WERI-Rb-1 (cell line): Measurements from ENCODE around the gene SLC22A3.
"Not testable (repeated sequence)": the region's sequence is repeated elsewhere in the genome, so short reads cannot be mapped to it uniquely, and the experiment has no call there.

Experiments
- DNase-seq: peaks from one replicate; pipeline ENCODE4 v3.0.0-alpha.2; 2020
- H3K27ac ChIP-seq: fragments of 250-450 bp; sonication (Bioruptor Pico); 2 replicates; pipeline ENCODE4 v1.5.1; 2020; ENCODE audit warnings: mild to moderate bottlenecking, moderate library complexity
- H3K27me3 ChIP-seq: fragments of 250-450 bp; sonication (Bioruptor Pico); 2 replicates; pipeline ENCODE4 v1.5.1; 2021; ENCODE audit warnings: mild to moderate bottlenecking, low read depth, moderate library complexity; ENCODE audit not compliant: insufficient read depth, severe bottlenecking
- H3K36me3 ChIP-seq: fragments of 250-450 bp; sonication (Bioruptor Pico); 2 replicates; pipeline ENCODE4 v1.5.1; 2020; ENCODE audit warnings: mild to moderate bottlenecking, moderate library complexity
- H3K4me3 ChIP-seq: 2 replicates; pipeline ENCODE4 v1.5.1; 2011; ENCODE audit warnings: low read depth, mild to moderate bottlenecking, control low read depth, low read length
- H3K9me3 ChIP-seq: fragments of 250-450 bp; sonication (Bioruptor Pico); 2 replicates; pipeline ENCODE4 v1.5.1; 2021; ENCODE audit warnings: mild to moderate bottlenecking, moderate library complexity; ENCODE audit not compliant: severe bottlenecking
- CTCF ChIP-seq: IDR thresholded peaks from 2 replicates; pipeline ENCODE4 v1.5.1; 2011; ENCODE audit warnings: low read depth, mild to moderate bottlenecking, control low read depth, inconsistent platforms, low read length

SLC22A3 gene

GRCh38 chr6:160391419-160392116 lies 43.4 kb downstream of the SLC22A3 start:
- H3K9me3 ChIP-seq = no peaks in the 10 kb centered on the region
- no peak overlapping the region for H3K27ac ChIP-seq
- no peaks in the 10 kb centered on the region for H3K36me3 ChIP-seq
- no peak for TF ChIP-seq CTCF
- peaks cover 56% of the 10 kb centered on the region for H3K27me3 ChIP-seq
- DNase-seq = no peak
- no peak overlapping the region for H3K4me3 ChIP-seq

GRCh38 chr6:160393442-160393841 lies 45.3 kb downstream of the SLC22A3 start:
- DNase-seq, H3K9me3 ChIP-seq, H3K27ac ChIP-seq, H3K4me3 ChIP-seq, H3K36me3 ChIP-seq: not testable (repeated sequence)
- peaks cover 49% of the 10 kb centered on the region for H3K27me3 ChIP-seq

- Histone ChIP-seq H3K36me3 (no peaks in the 10 kb centered on the region), H3K27ac (no peak overlapping the region), H3K4me3 (no peak overlapping the region), H3K9me3 (no peaks in the 10 kb centered on the region), H3K27me3 (peaks cover 52% of the 10 kb centered on the region)
- no peak for DNase-seq
- no peak for TF ChIP-seq CTCF
Observed at GRCh38 chr6:160393891-160394653, 45.9 kb downstream of the SLC22A3 start.

- no peak for TF ChIP-seq CTCF
- no peak for DNase-seq
- Histone ChIP-seq H3K4me3 (no peak overlapping the region), H3K27ac (no peak overlapping the region), H3K36me3 (no peaks in the 10 kb centered on the region), H3K9me3 (no peaks in the 10 kb centered on the region), H3K27me3 (peaks cover 50% of the 10 kb centered on the region)
Observed at GRCh38 chr6:160394654-160395035, 46.5 kb downstream of the SLC22A3 start.

- DNase-seq = no peak
- Histone ChIP-seq H3K4me3 (no peak overlapping the region), H3K9me3 (no peaks in the 10 kb centered on the region), H3K27ac (no peak overlapping the region), H3K36me3 (no peaks in the 10 kb centered on the region), H3K27me3 (peaks cover 46% of the 10 kb centered on the region)
- no peak for TF ChIP-seq CTCF
Observed at GRCh38 chr6:160395187-160395586, 47.0 kb downstream of the SLC22A3 start.

- Histone ChIP-seq H3K4me3 (no peak overlapping the region), H3K9me3 (no peaks in the 10 kb centered on the region), H3K27ac (no peak overlapping the region), H3K27me3 (peaks cover 35% of the 10 kb centered on the region), H3K36me3 (no peaks in the 10 kb centered on the region)
- TF ChIP-seq CTCF = no peak
- DNase-seq = no peak
Observed at GRCh38 chr6:160396292-160396691, 48.1 kb downstream of the SLC22A3 start.
